ENCODE results near the gene ZNF335. TPM values are rescaled to one million over a fixed set of nuclear protein-coding genes. Genes with fewer than 3 reads are reported as not detected.
"Not testable (repeated sequence)": the region's sequence is repeated elsewhere in the genome, so short reads cannot be mapped to it uniquely, and the experiment has no call there.

The ZNF335 gene
- total and polyA plus RNA-seq, 2 experiments from 2014 or later = 6.9 to 10.8 TPM

DNA sequence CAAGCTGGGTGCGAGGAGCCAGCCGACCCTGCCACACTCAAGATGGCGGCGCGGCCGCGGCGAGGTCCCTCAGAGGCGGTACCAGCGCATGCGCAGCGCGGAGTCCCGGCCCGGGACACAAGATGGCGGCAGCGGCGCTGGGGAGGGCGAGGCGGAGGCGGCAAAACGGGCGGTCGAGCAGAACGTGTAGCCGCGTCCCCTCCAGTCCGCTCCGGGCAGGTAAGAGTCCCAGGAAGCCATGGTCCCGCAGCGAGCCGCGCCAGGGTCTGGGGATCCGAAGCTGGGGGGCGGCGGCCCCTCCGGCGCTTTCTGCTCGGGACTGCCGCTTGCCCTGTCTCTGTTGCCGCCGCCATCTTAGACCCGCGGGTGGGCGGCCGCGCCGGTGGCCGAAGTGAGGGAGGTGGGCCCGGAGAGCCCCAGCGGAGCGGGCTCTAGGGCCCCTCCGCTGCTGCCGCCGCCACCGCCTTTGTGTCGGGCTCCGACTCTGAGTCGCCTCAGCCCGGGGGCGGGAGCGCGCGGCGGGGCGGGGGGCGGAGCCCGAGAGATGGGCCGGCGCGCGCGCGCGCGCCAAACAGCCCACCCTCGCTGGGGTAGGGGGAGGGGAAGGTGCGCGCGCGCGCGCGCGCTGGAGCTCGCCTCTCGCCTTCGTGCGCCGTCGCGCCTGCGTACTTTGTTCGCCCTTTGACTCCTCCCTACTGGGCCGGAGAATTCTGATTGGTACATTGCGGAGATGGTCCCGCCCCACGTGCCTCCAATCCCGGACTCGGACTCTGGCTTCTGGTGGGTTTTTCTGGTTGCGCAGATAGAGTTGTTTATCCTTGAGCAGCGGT is 37.2 kb downstream of the ZNF335 start, which contains the start of gene PCIF1:
TSS of gene PCIF1 (plus strand) at position 98 of the 830 bp plus-strand sequence. CDS start 4,317 bp downstream, outside the sequence.
- Histone ChIP-seq H3K9ac (peak within 1 kb of the TSS; percentile 99), H3K9me3 (ENCODE audit: low read depth) (no peaks in the 10 kb centered on the region), H3K27me3 (replicated peaks; ENCODE audit: insufficient read depth) (no peaks in the 10 kb centered on the region), H3K4me1 (ENCODE audit: insufficient read depth) (peaks cover 12% of the 10 kb centered on the region; the same call in 1 of the 2 replicates), H3K9me2 (ENCODE audit: insufficient read depth) (no peaks in the 10 kb centered on the region), H3K36me3 (ENCODE audit: low read depth) (peaks cover 10% of the 10 kb centered on the region; the same call in 1 of the 2 replicates), H3F3A (ENCODE audit: insufficient read depth) (peaks cover 14% of the 10 kb centered on the region; the same call in 1 of the 2 replicates), H3K27ac (peak within 1 kb of the TSS; percentile 95), H2AFZ (peak within 1 kb of the TSS; percentile 82), H3K79me2 (ENCODE audit: insufficient read depth) (peaks cover 52% of the 10 kb centered on the region), H4K20me1 (ENCODE audit: insufficient read depth) (no peaks in the 10 kb centered on the region), H3K4me2 (ENCODE audit: unreplicated experiment) (peak within 1 kb of the TSS; percentile 97), H3K4me3 (peak within 1 kb of the TSS; percentile 95)
- in situ Hi-C loops (cut with MboI) = no loop called here
- 0 to 1% methylated on average over 62 to 63 of the region's 102 CpGs for WGBS, 2 experiments (ENCODE audit: low coverage in 1 of 2, low lambda C conversion rate in 2 of 2, missing lambda C conversion rate in 2 of 2)
- TF ChIP-seq EZH2 (IDR thresholded peaks at IDR 0.05; ENCODE audit: insufficient read depth, poor library complexity, severe bottlenecking) (no peak), EZH2phosphoT487 (IDR thresholded peaks at IDR 0.05; ENCODE audit: insufficient read depth, low read depth) (no peak)
- peak; percentile 99 for DNase-seq

DNA sequence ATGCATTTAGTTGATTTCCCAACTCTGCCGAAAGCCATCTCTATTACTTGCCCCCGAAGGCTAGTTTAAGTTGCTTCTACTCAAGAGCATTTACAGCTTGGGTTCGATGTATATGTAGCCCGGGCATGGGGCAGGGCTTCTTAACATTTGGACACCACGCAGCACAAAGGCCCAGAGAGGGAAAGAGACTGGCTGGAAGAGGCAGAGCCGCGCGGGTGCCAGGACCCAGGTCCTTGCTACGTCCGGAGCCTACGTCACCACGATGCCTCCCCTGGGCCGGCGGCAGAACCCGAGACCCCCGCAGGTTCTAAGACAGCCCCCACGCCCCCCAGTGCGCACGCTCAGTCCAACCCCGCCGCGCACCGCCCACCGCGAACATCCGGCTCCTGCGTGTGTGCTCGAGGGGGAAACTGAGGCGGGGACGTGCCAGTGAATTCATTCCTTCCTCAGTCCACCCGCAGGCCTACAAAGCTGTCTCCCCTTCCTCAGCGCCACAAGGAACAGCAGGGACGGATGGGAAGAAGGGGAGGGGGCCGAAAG is 37.9 kb downstream of the ZNF335 start:
- Histone ChIP-seq H3K4me2 (ENCODE audit: unreplicated experiment) (peak overlapping the region; percentile 97), H2AFZ (peak overlapping the region; percentile 70), H4K20me1 (ENCODE audit: insufficient read depth) (no peaks in the 10 kb centered on the region), H3K27ac (peak overlapping the region; percentile 95), H3K79me2 (ENCODE audit: insufficient read depth) (peaks cover 52% of the 10 kb centered on the region), H3K4me1 (ENCODE audit: insufficient read depth) (peaks cover 12% of the 10 kb centered on the region; the same call in 1 of the 2 replicates), H3K36me3 (ENCODE audit: low read depth) (peaks cover 10% of the 10 kb centered on the region; the same call in 1 of the 2 replicates), H3K27me3 (replicated peaks; ENCODE audit: insufficient read depth) (no peaks in the 10 kb centered on the region), H3K4me3 (peak overlapping the region; percentile 95), H3K9ac (peak overlapping the region; percentile 99), H3K9me3 (ENCODE audit: low read depth) (no peaks in the 10 kb centered on the region), H3F3A (ENCODE audit: insufficient read depth) (peaks cover 14% of the 10 kb centered on the region; the same call in 1 of the 2 replicates), H3K9me2 (ENCODE audit: insufficient read depth) (no peaks in the 10 kb centered on the region)
- in situ Hi-C loops (cut with MboI) = no loop called here
- TF ChIP-seq EZH2phosphoT487 (IDR thresholded peaks at IDR 0.05; ENCODE audit: insufficient read depth, low read depth) (no peak), EZH2 (IDR thresholded peaks at IDR 0.05; ENCODE audit: insufficient read depth, poor library complexity, severe bottlenecking) (no peak)
- 1 to 2% methylated on average over 26 to 33 of the region's 34 CpGs for WGBS, 2 experiments (ENCODE audit: low coverage in 1 of 2, low lambda C conversion rate in 2 of 2, missing lambda C conversion rate in 2 of 2)
- DNase-seq = peak; percentile 68

DNA sequence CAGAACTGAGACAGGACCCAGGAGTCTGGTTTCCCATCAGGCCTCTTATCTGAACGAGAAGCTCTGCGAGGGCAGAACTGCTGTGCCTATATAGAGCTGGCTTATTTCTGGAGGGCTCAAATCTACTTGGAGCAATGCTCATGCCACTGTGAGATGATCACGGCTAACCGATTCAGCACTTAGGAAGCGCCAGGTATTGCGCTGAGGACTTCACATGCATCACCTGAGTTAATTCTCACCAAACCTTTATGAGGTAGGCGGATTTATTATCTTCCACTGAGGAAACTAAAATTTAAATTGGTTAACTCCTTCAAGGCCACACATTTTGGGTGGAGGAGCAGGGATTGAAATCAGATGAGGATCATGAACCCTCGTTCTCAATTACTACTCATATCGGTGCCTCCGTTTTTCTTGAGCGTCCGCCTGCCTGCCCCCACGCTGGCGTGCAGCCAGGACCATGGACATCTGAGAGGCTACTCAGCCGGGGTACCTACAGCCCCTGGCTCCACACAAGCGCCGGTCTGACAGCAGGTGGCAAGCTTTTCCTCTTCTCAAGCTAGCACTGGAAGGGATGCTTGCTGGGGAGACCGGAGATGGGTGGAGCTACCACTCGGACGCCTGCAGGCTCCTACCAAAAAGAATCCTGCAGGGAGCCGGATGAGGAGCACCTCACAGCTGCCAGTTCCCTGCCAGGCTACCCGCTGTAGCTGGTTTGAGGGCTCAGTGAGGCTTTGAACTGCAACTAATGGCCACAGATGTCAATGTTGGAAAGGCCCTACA is 38.5 kb downstream of the ZNF335 start:
- H4K20me1 ChIP-seq (ENCODE audit: insufficient read depth) = no peaks in the 10 kb centered on the region
- H2AFZ ChIP-seq = peak overlapping the region; percentile 70
- peak overlapping the region; percentile 97 for H3K4me2 ChIP-seq (ENCODE audit: unreplicated experiment)
- peaks cover 12% of the 10 kb centered on the region; the same call in 1 of the 2 replicates for H3K4me1 ChIP-seq (ENCODE audit: insufficient read depth)
- H3K9me2 ChIP-seq (ENCODE audit: insufficient read depth) = no peaks in the 10 kb centered on the region
- no peak for TF ChIP-seq EZH2phosphoT487 (IDR thresholded peaks at IDR 0.05; ENCODE audit: insufficient read depth, low read depth)
- no peak for TF ChIP-seq EZH2 (IDR thresholded peaks at IDR 0.05; ENCODE audit: insufficient read depth, poor library complexity, severe bottlenecking)
- DNase-seq = peak; percentile 83
- peaks cover 9% of the 10 kb centered on the region; the same call in 1 of the 2 replicates for H3K36me3 ChIP-seq (ENCODE audit: low read depth)
- peak overlapping the region; percentile 95 for H3K4me3 ChIP-seq
- no peaks in the 10 kb centered on the region for H3K27me3 ChIP-seq (replicated peaks; ENCODE audit: insufficient read depth)
- 32 to 33% methylated on average over 22 of the region's 22 CpGs for WGBS, 2 experiments (ENCODE audit: low coverage in 1 of 2, low lambda C conversion rate in 2 of 2, missing lambda C conversion rate in 2 of 2)
- H3K9ac ChIP-seq = peak overlapping the region; percentile 99
- H3K9me3 ChIP-seq (ENCODE audit: low read depth) = no peaks in the 10 kb centered on the region
- H3K27ac ChIP-seq = peak overlapping the region; percentile 95
- in situ Hi-C loops (cut with MboI) = no loop called here
- H3F3A ChIP-seq (ENCODE audit: insufficient read depth) = peaks cover 16% of the 10 kb centered on the region
- H3K79me2 ChIP-seq (ENCODE audit: insufficient read depth) = peaks cover 50% of the 10 kb centered on the region

DNA sequence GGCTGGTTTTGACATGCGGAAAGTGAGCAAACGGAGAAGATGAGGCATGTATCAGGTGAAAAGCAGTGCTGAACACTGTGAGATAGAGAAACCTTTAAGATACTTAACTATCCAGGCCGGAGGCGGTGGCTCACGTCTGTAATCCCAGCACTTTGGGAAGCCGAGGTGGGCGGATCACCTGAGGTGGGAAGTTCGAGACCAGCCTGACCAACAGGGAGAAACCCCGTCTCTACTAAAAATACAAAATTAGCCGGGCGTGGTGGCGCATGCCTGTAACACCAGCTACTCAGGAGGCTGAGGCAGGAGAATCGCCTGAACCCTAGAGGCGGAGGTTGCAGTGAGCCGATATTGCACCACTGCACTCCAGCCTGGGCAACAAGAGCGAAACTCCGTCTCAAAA is 40.3 kb downstream of the ZNF335 start:
- H3K4me3 ChIP-seq; H3K9me3 ChIP-seq (ENCODE audit: low read depth); H4K20me1 ChIP-seq (ENCODE audit: insufficient read depth); H3K4me1 ChIP-seq (ENCODE audit: insufficient read depth); H3K4me2 ChIP-seq (ENCODE audit: unreplicated experiment); H3K36me3 ChIP-seq (ENCODE audit: low read depth); H3K9ac ChIP-seq; DNase-seq; H3K27me3 ChIP-seq (replicated peaks; ENCODE audit: insufficient read depth); in situ Hi-C loops (cut with MboI); H2AFZ ChIP-seq; H3K27ac ChIP-seq; H3K9me2 ChIP-seq (ENCODE audit: insufficient read depth): not testable (repeated sequence)
- 92% methylated on average over 12 to 17 of the region's 17 CpGs for WGBS, 2 experiments (ENCODE audit: low coverage in 1 of 2, low lambda C conversion rate in 2 of 2, missing lambda C conversion rate in 2 of 2)
- Histone ChIP-seq H3F3A (ENCODE audit: insufficient read depth) (peaks cover 17% of the 10 kb centered on the region), H3K79me2 (ENCODE audit: insufficient read depth) (peaks cover 32% of the 10 kb centered on the region)
